Measurements from ENCODE around the gene WDFY2. TPM values are rescaled to one million over a fixed set of nuclear protein-coding genes. Genes with fewer than 3 reads are reported as not detected.

Gene WDFY2
- total RNA-seq, 1 experiment from 2014 or later = 4.1 TPM

GRCh38 chr13:51605698-51606097 is 21.4 kb downstream of the WDFY2 start:
- no peak overlapping the region for H3K27ac ChIP-seq (ENCODE audit: low read length)
- peaks cover 4% of the 10 kb centered on the region; the same call in 1 of the 2 replicates for H3K4me1 ChIP-seq (ENCODE audit: insufficient read depth, low read length)
- intact Hi-C loops (cut with micrococcal nuclease) = no loop called here
- ATAC-seq = no peak
- TF ChIP-seq EZH2phosphoT487 (IDR thresholded peaks at IDR 0.05; ENCODE audit: borderline replicate concordance, low read length) (no peak), EZH2 (IDR thresholded peaks at IDR 0.05; ENCODE audit: low read length, unreplicated experiment) (no peak), CTCF (conservative IDR thresholded peaks at IDR 0.05; ENCODE audit: low read depth, low read length) (no peak)
- ChIA-PET POLR2A (ENCODE audit: unreplicated experiment) (interaction anchor here (0.5 kb wide), 1 partner anchor 9 kb away, joined by 5 read pairs; no protein-coding TSS in a partner anchor), CTCF (no interaction called here)
- H3K27me3 ChIP-seq (ENCODE audit: low read length) = no peaks in the 10 kb centered on the region
- H3K9ac ChIP-seq (ENCODE audit: low read length) = no peak overlapping the region
- peaks cover 34% of the 10 kb centered on the region for H3K79me2 ChIP-seq (ENCODE audit: low read length)
- H3K9me3 ChIP-seq (ENCODE audit: low read length) = no peaks in the 10 kb centered on the region
- H3K9me2 ChIP-seq (replicated peaks; ENCODE audit: low read length) = no peaks in the 10 kb centered on the region
- H2AFZ ChIP-seq (ENCODE audit: low read length) = no peak overlapping the region
- no peak overlapping the region for H3K4me2 ChIP-seq (ENCODE audit: low read length)
- no peak for DNase-seq
- H3K36me3 ChIP-seq (ENCODE audit: low read depth, low read length) = no peaks in the 10 kb centered on the region
- no TSS peak for BruUV-seq (replicated peaks)
- H4K20me1 ChIP-seq (ENCODE audit: low read length) = no peaks in the 10 kb centered on the region
- no peaks in the 10 kb centered on the region for H3F3A ChIP-seq (ENCODE audit: low read length, unreplicated experiment)
- H3K4me3 ChIP-seq (ENCODE audit: low read length) = no peak overlapping the region

GRCh38 chr13:51607165-51607564 is 22.9 kb downstream of the WDFY2 start:
- Histone ChIP-seq H3K9me3 (ENCODE audit: low read length) (no peaks in the 10 kb centered on the region), H3K36me3 (ENCODE audit: low read depth, low read length) (no peaks in the 10 kb centered on the region), H2AFZ (ENCODE audit: low read length) (no peak overlapping the region), H3K4me3 (ENCODE audit: low read length) (no peak overlapping the region), H3K9ac (ENCODE audit: low read length) (no peak overlapping the region), H4K20me1 (ENCODE audit: low read length) (no peaks in the 10 kb centered on the region), H3K4me1 (ENCODE audit: insufficient read depth, low read length) (peaks cover 4% of the 10 kb centered on the region; the same call in 1 of the 2 replicates), H3F3A (ENCODE audit: low read length, unreplicated experiment) (no peaks in the 10 kb centered on the region), H3K27me3 (ENCODE audit: low read length) (no peaks in the 10 kb centered on the region), H3K4me2 (ENCODE audit: low read length) (no peak overlapping the region), H3K79me2 (ENCODE audit: low read length) (peaks cover 27% of the 10 kb centered on the region), H3K9me2 (replicated peaks; ENCODE audit: low read length) (no peaks in the 10 kb centered on the region), H3K27ac (ENCODE audit: low read length) (no peak overlapping the region)
- BruUV-seq (replicated peaks) = no TSS peak
- DNase-seq = no peak
- POLR2A ChIA-PET (ENCODE audit: unreplicated experiment) = no interaction called here
- intact Hi-C loops (cut with micrococcal nuclease) = no loop called here
- CTCF ChIA-PET = no interaction called here
- no peak for TF ChIP-seq EZH2 (IDR thresholded peaks at IDR 0.05; ENCODE audit: low read length, unreplicated experiment)
- no peak for TF ChIP-seq EZH2phosphoT487 (IDR thresholded peaks at IDR 0.05; ENCODE audit: borderline replicate concordance, low read length)
- TF ChIP-seq CTCF (conservative IDR thresholded peaks at IDR 0.05; ENCODE audit: low read depth, low read length) = no peak
- ATAC-seq = no peak

- Histone ChIP-seq H3K27ac (ENCODE audit: low read length) (no peak overlapping the region), H3K9ac (ENCODE audit: low read length) (no peak overlapping the region), H2AFZ (ENCODE audit: low read length) (no peak overlapping the region), H3K36me3 (ENCODE audit: low read depth, low read length) (no peaks in the 10 kb centered on the region), H3K4me1 (ENCODE audit: insufficient read depth, low read length) (no peaks in the 10 kb centered on the region; the same call in 1 of the 2 replicates), H3K9me2 (replicated peaks; ENCODE audit: low read length) (no peaks in the 10 kb centered on the region), H3K27me3 (ENCODE audit: low read length) (no peaks in the 10 kb centered on the region), H3K9me3 (ENCODE audit: low read length) (no peaks in the 10 kb centered on the region), H4K20me1 (ENCODE audit: low read length) (no peaks in the 10 kb centered on the region), H3F3A (ENCODE audit: low read length, unreplicated experiment) (no peaks in the 10 kb centered on the region), H3K79me2 (ENCODE audit: low read length) (peaks cover 41% of the 10 kb centered on the region), H3K4me2 (ENCODE audit: low read length) (no peak overlapping the region), H3K4me3 (ENCODE audit: low read length) (no peak overlapping the region)
- POLR2A ChIA-PET (ENCODE audit: unreplicated experiment) = no interaction called here
- ATAC-seq = no peak
- DNase-seq = no peak
- intact Hi-C loops (cut with micrococcal nuclease) = no loop called here
- no TSS peak for BruUV-seq (replicated peaks)
- CTCF ChIA-PET = no interaction called here
- TF ChIP-seq CTCF (conservative IDR thresholded peaks at IDR 0.05; ENCODE audit: low read depth, low read length) = no peak
- TF ChIP-seq EZH2 (IDR thresholded peaks at IDR 0.05; ENCODE audit: low read length, unreplicated experiment) = no peak
Observed at GRCh38 chr13:51608857-51609406, 24.7 kb downstream of the WDFY2 start.

All from PC-3 (cell line).